ENCODE measurements around the gene HDAC7. TPM values are rescaled to one million over a fixed set of nuclear protein-coding genes. Genes with fewer than 3 reads are reported as not detected.

Gene HDAC7
- total RNA-seq, 4 donors from 2014 or later, result 9.8 to 80.9 (median 36.8) TPM

DNA sequence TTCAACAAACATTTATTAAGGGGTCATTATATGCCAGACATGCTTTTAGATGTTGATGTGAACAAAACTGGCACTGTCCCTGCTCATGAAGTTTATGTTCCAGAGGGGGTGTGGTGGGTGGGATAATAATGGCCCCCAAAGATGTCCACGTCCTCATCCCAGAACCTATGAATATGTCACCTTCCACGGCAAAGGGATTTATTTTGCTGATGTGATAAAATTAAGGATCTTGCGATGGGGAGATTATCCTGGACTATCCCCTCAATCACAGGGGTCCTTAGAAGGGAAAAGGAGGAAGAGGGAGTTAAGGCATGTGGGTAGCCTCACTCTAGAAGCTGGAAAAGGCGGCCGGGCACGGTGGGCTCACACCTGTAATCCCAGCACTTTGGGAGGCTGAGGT is 48.4 kb downstream of the HDAC7 start:
- H3K27ac ChIP-seq, result no peak overlapping the region
- peaks cover 0 to 21% (median 5%) of the 10 kb centered on the region in 4 donors for H3K4me1 ChIP-seq
- no peaks in the 10 kb centered on the region for H3K36me3 ChIP-seq
- no peak for DNase-seq
- H3K27me3 ChIP-seq, result no peaks in the 10 kb centered on the region
- TF ChIP-seq POLR2A (IDR thresholded peaks at IDR 0.05), result no peak
- TF ChIP-seq, protein P1, sequence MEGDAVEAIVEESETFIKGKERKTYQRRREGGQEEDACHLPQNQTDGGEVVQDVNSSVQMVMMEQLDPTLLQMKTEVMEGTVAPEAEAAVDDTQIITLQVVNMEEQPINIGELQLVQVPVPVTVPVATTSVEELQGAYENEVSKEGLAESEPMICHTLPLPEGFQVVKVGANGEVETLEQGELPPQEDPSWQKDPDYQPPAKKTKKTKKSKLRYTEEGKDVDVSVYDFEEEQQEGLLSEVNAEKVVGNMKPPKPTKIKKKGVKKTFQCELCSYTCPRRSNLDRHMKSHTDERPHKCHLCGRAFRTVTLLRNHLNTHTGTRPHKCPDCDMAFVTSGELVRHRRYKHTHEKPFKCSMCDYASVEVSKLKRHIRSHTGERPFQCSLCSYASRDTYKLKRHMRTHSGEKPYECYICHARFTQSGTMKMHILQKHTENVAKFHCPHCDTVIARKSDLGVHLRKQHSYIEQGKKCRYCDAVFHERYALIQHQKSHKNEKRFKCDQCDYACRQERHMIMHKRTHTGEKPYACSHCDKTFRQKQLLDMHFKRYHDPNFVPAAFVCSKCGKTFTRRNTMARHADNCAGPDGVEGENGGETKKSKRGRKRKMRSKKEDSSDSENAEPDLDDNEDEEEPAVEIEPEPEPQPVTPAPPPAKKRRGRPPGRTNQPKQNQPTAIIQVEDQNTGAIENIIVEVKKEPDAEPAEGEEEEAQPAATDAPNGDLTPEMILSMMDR (IDR thresholded peaks at IDR 0.05), result no peak
- H3K9me3 ChIP-seq, result no peaks in the 10 kb centered on the region
- no peak overlapping the region for H3K4me3 ChIP-seq

DNA sequence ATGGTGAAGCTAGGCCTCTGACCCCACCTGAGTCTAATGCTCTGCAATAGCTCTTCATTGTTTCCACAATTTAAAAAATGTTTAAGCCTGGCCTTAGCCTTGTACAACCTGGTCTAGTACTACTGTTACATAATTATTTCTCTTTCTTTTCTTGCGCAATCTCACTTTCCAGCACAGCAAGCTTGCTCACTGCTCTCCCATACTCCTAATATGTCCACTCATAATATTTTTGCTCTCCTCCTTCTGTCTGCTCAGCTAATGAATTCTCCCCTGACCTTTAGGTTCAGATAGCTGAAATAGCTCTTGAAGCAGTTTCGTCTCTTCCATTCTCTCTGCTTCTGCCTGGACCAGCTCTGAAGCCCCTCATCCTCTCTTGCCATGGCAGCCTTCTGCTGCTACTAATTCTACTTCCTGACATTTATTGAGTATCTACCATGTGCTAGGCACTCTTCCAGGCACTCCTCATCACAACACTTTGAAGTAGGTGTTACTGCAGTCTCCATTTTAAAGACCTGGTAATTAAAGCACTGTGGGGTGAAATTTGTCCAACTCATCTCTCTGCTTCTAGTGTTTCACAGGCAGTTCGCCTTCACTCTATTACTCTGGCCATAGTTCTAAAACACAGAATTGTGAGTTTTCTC is 49.5 kb downstream of the HDAC7 start:
- Histone ChIP-seq H3K27me3 (no peaks in the 10 kb centered on the region), H3K4me1 (peaks cover 0 to 13% (median 5%) of the 10 kb centered on the region in 4 donors), H3K27ac (no peak overlapping the region), H3K36me3 (no peaks in the 10 kb centered on the region), H3K9me3 (no peaks in the 10 kb centered on the region), H3K4me3 (no peak overlapping the region)
- no peak for DNase-seq
- TF ChIP-seq, protein P1 (IDR thresholded peaks at IDR 0.05), result no peak
- TF ChIP-seq POLR2A (IDR thresholded peaks at IDR 0.05), result no peak

DNA sequence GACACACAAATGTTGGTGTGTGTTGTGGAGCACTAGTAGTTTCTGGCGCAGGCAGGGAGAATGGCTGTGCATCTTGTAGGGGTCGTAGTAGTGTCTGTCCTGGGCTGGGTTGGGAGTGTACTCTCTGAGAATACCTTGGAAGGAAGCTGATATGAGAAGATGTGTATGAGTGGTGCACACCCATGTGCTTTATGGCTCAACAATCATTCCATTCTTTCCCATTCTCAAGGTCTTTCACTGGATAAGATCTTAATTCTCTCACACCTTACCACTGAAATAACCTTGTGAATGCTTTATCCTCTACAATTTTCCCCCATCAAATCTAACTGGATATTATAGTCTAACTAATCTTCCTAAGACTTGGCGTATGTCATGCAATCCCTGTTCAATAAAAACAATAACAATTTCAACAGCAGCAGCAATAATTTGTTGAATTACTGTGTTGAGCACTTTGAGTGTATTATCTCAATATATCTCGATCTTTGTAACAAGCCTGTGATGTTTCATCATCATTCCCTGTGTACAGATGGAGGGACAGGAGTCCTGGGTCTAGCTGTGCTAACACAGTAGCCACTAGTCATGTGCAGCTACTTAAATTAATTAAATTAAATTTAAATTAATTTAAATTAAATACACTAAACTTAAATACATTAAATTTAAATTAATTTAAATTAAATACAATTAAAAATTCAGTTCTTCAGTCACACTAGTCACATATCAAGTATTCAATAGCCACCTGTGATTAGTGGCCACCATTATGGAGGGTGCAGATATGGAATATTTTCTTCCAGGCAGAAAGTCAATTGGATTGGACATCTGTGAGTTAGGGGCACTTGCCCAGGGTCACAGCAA is 50.2 kb downstream of the HDAC7 start:
- no peak for DNase-seq
- no peaks in the 10 kb centered on the region for H3K9me3 ChIP-seq
- H3K27ac ChIP-seq, result no peak overlapping the region
- no peak for TF ChIP-seq POLR2A (IDR thresholded peaks at IDR 0.05)
- TF ChIP-seq, protein P1 (IDR thresholded peaks at IDR 0.05), result no peak
- no peaks in the 10 kb centered on the region for H3K27me3 ChIP-seq
- no peak overlapping the region for H3K4me3 ChIP-seq
- peaks cover 0 to 13% (median 5%) of the 10 kb centered on the region in 4 donors for H3K4me1 ChIP-seq
- H3K36me3 ChIP-seq, result no peaks in the 10 kb centered on the region

DNA sequence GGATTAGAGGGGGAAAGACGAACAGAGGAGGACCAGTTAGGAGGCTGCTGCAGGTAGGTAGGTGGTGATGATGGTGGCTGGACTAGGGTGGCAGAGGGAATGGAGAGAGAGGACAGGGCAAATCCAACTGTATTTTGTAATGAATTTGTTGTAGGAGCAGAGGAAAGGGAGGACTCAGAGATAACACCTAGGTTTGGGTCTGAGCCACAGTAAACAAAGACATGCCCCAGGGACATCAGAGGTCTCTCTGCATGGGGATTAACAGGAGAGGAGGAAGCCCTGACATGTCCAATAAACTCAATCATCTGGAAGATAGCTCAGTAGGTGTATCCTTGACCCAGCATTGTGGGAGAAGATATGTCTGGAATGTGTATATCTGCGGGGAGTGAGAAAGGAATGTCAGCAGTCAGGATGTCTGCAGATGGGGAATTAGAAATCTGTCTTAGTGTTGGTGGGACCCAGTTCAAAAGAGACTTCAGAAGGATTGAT is 51.3 kb downstream of the HDAC7 start:
- Histone ChIP-seq H3K27ac (no peak overlapping the region), H3K27me3 (no peaks in the 10 kb centered on the region), H3K4me1 (peaks cover 0 to 3% (median 2%) of the 10 kb centered on the region in 4 donors), H3K9me3 (no peaks in the 10 kb centered on the region), H3K36me3 (no peaks in the 10 kb centered on the region), H3K4me3 (no peak overlapping the region)
- DNase-seq, result no peak
- TF ChIP-seq, protein P1 (IDR thresholded peaks at IDR 0.05), result no peak
- TF ChIP-seq POLR2A (IDR thresholded peaks at IDR 0.05), result no peak

GRCh38 chr12:47767216-47767724 is 52.4 kb downstream of the HDAC7 start:
- peak; percentile 56 to 83 (median 83) for DNase-seq
- peak in 1 of 2 donors; percentile 8 for TF ChIP-seq POLR2A (IDR thresholded peaks at IDR 0.05)
- TF ChIP-seq, protein P1 (IDR thresholded peaks at IDR 0.05), result peak in 5 of 6 experiments; percentile 31 to 84 (median 74)
- Histone ChIP-seq H3K27ac (no peak overlapping the region), H3K27me3 (no peaks in the 10 kb centered on the region), H3K4me1 (peaks cover 0 to 3% (median 1%) of the 10 kb centered on the region in 4 donors), H3K4me3 (no peak overlapping the region), H3K36me3 (no peaks in the 10 kb centered on the region), H3K9me3 (no peaks in the 10 kb centered on the region)
